ENCODE data around the gene CERS4. TPM values are rescaled to one million over a fixed set of nuclear protein-coding genes. Genes with fewer than 3 reads are reported as not detected.

Gene CERS4
- total RNA-seq, 6 experiments from 2014 or later: 38.6 to 75.4 (median 58.3) TPM

- TF ChIP-seq POLR2A (IDR thresholded peaks at IDR 0.05): peak; percentile 1
- TF ChIP-seq, protein P1, sequence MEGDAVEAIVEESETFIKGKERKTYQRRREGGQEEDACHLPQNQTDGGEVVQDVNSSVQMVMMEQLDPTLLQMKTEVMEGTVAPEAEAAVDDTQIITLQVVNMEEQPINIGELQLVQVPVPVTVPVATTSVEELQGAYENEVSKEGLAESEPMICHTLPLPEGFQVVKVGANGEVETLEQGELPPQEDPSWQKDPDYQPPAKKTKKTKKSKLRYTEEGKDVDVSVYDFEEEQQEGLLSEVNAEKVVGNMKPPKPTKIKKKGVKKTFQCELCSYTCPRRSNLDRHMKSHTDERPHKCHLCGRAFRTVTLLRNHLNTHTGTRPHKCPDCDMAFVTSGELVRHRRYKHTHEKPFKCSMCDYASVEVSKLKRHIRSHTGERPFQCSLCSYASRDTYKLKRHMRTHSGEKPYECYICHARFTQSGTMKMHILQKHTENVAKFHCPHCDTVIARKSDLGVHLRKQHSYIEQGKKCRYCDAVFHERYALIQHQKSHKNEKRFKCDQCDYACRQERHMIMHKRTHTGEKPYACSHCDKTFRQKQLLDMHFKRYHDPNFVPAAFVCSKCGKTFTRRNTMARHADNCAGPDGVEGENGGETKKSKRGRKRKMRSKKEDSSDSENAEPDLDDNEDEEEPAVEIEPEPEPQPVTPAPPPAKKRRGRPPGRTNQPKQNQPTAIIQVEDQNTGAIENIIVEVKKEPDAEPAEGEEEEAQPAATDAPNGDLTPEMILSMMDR (IDR thresholded peaks at IDR 0.05): no peak
- peaks cover 0 to 7% (median 0%) of the 10 kb centered on the region in 4 donors for H3K36me3 ChIP-seq
- ATAC-seq: no peak
- no peaks in the 10 kb centered on the region for H3K27me3 ChIP-seq
- peaks cover 0 to 35% (median 14%) of the 10 kb centered on the region in 4 donors for H3K4me1 ChIP-seq
- intact Hi-C loops (cut with DNase I): loop anchor here (10.0 kb wide), 3 partner anchors 96 to 306 kb away; partner anchors contain the start of gene TIMM44 (in 1 of the 2)
- H3K27ac ChIP-seq: peak overlapping the region in 2 of 3 donors; percentile 63 to 64
- WGBS (ENCODE audit: insufficient coverage, low coverage, low lambda C conversion rate, missing lambda C conversion rate): 76% methylated on average over 5 of the region's 7 CpGs
- H3K4me3 ChIP-seq: no peak overlapping the region
- no peak for DNase-seq
- H3K9me3 ChIP-seq: no peaks in the 10 kb centered on the region
These were observed 41.4 kb downstream of the CERS4 start for GRCh38 chr19:8250596-8250995.

DNA sequence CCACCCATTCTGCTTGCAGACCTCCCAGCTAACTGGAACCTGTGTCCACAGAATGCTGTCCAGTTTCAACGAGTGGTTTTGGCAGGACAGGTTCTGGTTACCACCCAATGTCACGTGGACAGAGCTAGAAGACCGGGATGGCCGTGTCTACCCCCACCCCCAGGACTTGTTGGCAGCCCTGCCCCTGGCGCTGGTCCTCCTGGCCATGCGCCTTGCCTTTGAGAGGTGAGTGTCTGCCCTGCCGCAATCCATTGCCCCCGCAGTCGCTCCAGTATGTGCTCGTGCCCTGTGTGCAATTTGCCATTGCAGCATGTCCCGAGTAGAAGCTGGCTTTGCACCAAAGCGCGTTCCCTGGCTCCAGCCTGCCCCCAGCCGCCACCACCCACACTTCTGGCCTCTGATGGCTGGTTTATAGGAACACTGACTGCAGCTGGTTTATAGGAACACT, 41.9 kb downstream of the CERS4 start:
- 29% methylated on average over 5 of the region's 14 CpGs for WGBS (ENCODE audit: insufficient coverage, low coverage, low lambda C conversion rate, missing lambda C conversion rate)
- peak overlapping the region in 2 of 3 donors; percentile 63 to 64 for H3K27ac ChIP-seq
- intact Hi-C loops (cut with DNase I): loop anchor here (10.0 kb wide), 3 partner anchors 96 to 306 kb away; partner anchors contain the start of gene TIMM44 (in 1 of the 2)
- H3K9me3 ChIP-seq: no peaks in the 10 kb centered on the region
- no peak overlapping the region for H3K4me3 ChIP-seq
- no peak for TF ChIP-seq POLR2A (IDR thresholded peaks at IDR 0.05)
- TF ChIP-seq, protein P1 (IDR thresholded peaks at IDR 0.05): peak; percentile 23 to 49 (median 39)
- H3K27me3 ChIP-seq: no peaks in the 10 kb centered on the region
- DNase-seq (peak; percentile 91 to 97 (median 96)), ATAC-seq (peak; percentile 80 to 90 (median 83))
- H3K36me3 ChIP-seq: peaks cover 0 to 11% (median 0%) of the 10 kb centered on the region in 4 donors
- H3K4me1 ChIP-seq: peaks cover 0 to 31% (median 14%) of the 10 kb centered on the region in 4 donors

- DNase-seq: peak; percentile 79 to 86 (median 83)
- Histone ChIP-seq H3K36me3 (peaks cover 0 to 31% (median 4%) of the 10 kb centered on the region in 4 donors), H3K4me1 (peaks cover 0 to 23% (median 10%) of the 10 kb centered on the region in 4 donors), H3K9me3 (no peaks in the 10 kb centered on the region), H3K27ac (no peak overlapping the region), H3K27me3 (no peaks in the 10 kb centered on the region), H3K4me3 (no peak overlapping the region)
- WGBS (ENCODE audit: insufficient coverage, low coverage, low lambda C conversion rate, missing lambda C conversion rate): 7% methylated on average over 8 of the region's 13 CpGs
- peak; percentile 42 to 57 (median 54) for ATAC-seq
- intact Hi-C loops (cut with DNase I): loop anchor here (2.0 to 10.0 kb wide), 4 partner anchors 94 to 308 kb away; partner anchors contain the start of gene TIMM44 (in 1 of the 2)
- no peak for TF ChIP-seq POLR2A (IDR thresholded peaks at IDR 0.05)
- TF ChIP-seq, protein P1 (IDR thresholded peaks at IDR 0.05): peak; percentile 92 to 97 (median 94)
These were observed 43.9 kb downstream of the CERS4 start for GRCh38 chr19:8252922-8253589.

DNA sequence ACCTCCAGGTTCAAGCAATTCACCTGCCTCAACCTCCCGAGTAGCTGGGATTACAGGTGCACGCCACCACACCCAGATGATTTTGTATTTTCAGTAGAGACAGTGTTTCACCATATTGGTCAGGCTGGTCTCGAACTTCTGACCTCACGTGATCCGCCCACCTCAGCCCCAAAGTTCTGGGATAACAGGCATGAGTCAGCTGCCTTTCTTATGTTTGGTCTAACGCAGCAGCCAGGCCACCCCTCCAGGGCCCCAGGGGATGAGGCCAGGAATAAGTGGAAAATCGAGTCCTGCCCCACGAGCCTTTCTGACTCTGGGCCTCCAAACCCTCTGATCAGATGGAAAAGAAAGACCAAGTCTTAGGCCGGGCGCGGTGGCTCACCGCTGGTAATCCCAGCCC, 44.5 kb downstream of the CERS4 start:
- Histone ChIP-seq H3K36me3 (peaks cover 0 to 33% (median 5%) of the 10 kb centered on the region in 4 donors), H3K27me3 (no peaks in the 10 kb centered on the region), H3K4me3 (no peak overlapping the region), H3K27ac (no peak overlapping the region), H3K4me1 (peaks cover 0 to 23% (median 10%) of the 10 kb centered on the region in 4 donors), H3K9me3 (no peaks in the 10 kb centered on the region)
- no peak for TF ChIP-seq POLR2A (IDR thresholded peaks at IDR 0.05)
- TF ChIP-seq, protein P1 (IDR thresholded peaks at IDR 0.05): no peak
- ATAC-seq (no peak), DNase-seq (no peak)
- intact Hi-C loops (cut with DNase I): loop anchor here (2.0 to 10.0 kb wide), 4 partner anchors 95 to 309 kb away; partner anchors contain the start of gene TIMM44 (in 1 of the 2)
- WGBS (ENCODE audit: insufficient coverage, low coverage, low lambda C conversion rate, missing lambda C conversion rate): 88% methylated on average over 8 of the region's 12 CpGs

Measured in right lobe of liver (tissue), 6 donors.